ENCODE measurements around the gene GALNT18. TPM values are rescaled to one million over a fixed set of nuclear protein-coding genes. Genes with fewer than 3 reads are reported as not detected.

Gene GALNT18
- total RNA-seq, 3 donors from 2014 or later, result 2.2 to 3.4 (median 3.3) TPM

- H3K27me3 Mint-ChIP-seq (ENCODE audit: low read depth), result peaks cover 2% of the 10 kb centered on the region
- ATAC-seq (no peak), DNase-seq (no peak)
- no peak overlapping the region for H3K4me3 Mint-ChIP-seq
- no peaks in the 10 kb centered on the region for H3K9me3 Mint-ChIP-seq
- H3K36me3 Mint-ChIP-seq (ENCODE audit: insufficient read depth), result no peaks in the 10 kb centered on the region
- peaks cover 22% of the 10 kb centered on the region for H3K4me1 Mint-ChIP-seq (ENCODE audit: low read depth)
Measured at GRCh38 chr11:11247576-11247975, 374.2 kb downstream of the GALNT18 start.

GRCh38 chr11:11247086-11247485, 374.7 kb downstream of the GALNT18 start:
- Mint-ChIP-seq H3K9me3 (no peaks in the 10 kb centered on the region), H3K4me1 (ENCODE audit: low read depth) (peaks cover 26% of the 10 kb centered on the region), H3K27me3 (ENCODE audit: low read depth) (peaks cover 2% of the 10 kb centered on the region), H3K36me3 (ENCODE audit: insufficient read depth) (no peaks in the 10 kb centered on the region), H3K4me3 (no peak overlapping the region)
- ATAC-seq (no peak), DNase-seq (no peak)

GRCh38 chr11:11246166-11246565, 375.6 kb downstream of the GALNT18 start:
- Mint-ChIP-seq H3K27me3 (ENCODE audit: low read depth) (no peaks in the 10 kb centered on the region), H3K4me3 (no peak overlapping the region), H3K4me1 (ENCODE audit: low read depth) (peaks cover 29% of the 10 kb centered on the region), H3K9me3 (no peaks in the 10 kb centered on the region), H3K36me3 (ENCODE audit: insufficient read depth) (no peaks in the 10 kb centered on the region)
- DNase-seq (no peak), ATAC-seq (no peak)

- Mint-ChIP-seq H3K4me3 (no peak overlapping the region), H3K36me3 (ENCODE audit: insufficient read depth) (no peaks in the 10 kb centered on the region), H3K27me3 (ENCODE audit: low read depth) (no peaks in the 10 kb centered on the region)
Measured at GRCh38 chr11:11245453-11245852, 376.4 kb downstream of the GALNT18 start.

GRCh38 chr11:11244470-11245080, 377.2 kb downstream of the GALNT18 start:
- ATAC-seq, result no peak
- H3K27me3 Mint-ChIP-seq (ENCODE audit: low read depth), result no peaks in the 10 kb centered on the region
- no peak overlapping the region for H3K4me3 Mint-ChIP-seq
- DNase-seq, result no peak
- peaks cover 29% of the 10 kb centered on the region for H3K4me1 Mint-ChIP-seq (ENCODE audit: low read depth)
- H3K9me3 Mint-ChIP-seq, result no peaks in the 10 kb centered on the region
- H3K36me3 Mint-ChIP-seq (ENCODE audit: insufficient read depth), result no peaks in the 10 kb centered on the region

More at GRCh38 chr11:11245453-11245852, 376.4 kb downstream of the GALNT18 start:
- Mint-ChIP-seq H3K9me3 (no peaks in the 10 kb centered on the region), H3K4me1 (ENCODE audit: low read depth) (peaks cover 29% of the 10 kb centered on the region)
- no peak for ATAC-seq
- no peak for DNase-seq

- peak; percentile 43 to 60 for ATAC-seq
- Mint-ChIP-seq H3K36me3 (ENCODE audit: insufficient read depth) (no peaks in the 10 kb centered on the region), H3K4me1 (ENCODE audit: low read depth) (peaks cover 29% of the 10 kb centered on the region), H3K27me3 (ENCODE audit: low read depth) (no peaks in the 10 kb centered on the region), H3K4me3 (no peak overlapping the region), H3K9me3 (no peaks in the 10 kb centered on the region)
- DNase-seq, result peak; percentile 22
Measured at GRCh38 chr11:11243590-11244469, 378.0 kb downstream of the GALNT18 start.

GRCh38 chr11:11243209-11243589, 378.6 kb downstream of the GALNT18 start:
- no peaks in the 10 kb centered on the region for H3K9me3 Mint-ChIP-seq
- no peaks in the 10 kb centered on the region for H3K27me3 Mint-ChIP-seq (ENCODE audit: low read depth)
- no peak for ATAC-seq
- no peak overlapping the region for H3K4me3 Mint-ChIP-seq
- no peaks in the 10 kb centered on the region for H3K36me3 Mint-ChIP-seq (ENCODE audit: insufficient read depth)
- no peak for DNase-seq
- H3K4me1 Mint-ChIP-seq (ENCODE audit: low read depth), result peaks cover 29% of the 10 kb centered on the region

GRCh38 chr11:11241284-11241683, 380.5 kb downstream of the GALNT18 start:
- H3K36me3 Mint-ChIP-seq (ENCODE audit: insufficient read depth), result no peaks in the 10 kb centered on the region
- ATAC-seq (no peak), DNase-seq (no peak)
- H3K4me3 Mint-ChIP-seq, result no peak overlapping the region
- H3K4me1 Mint-ChIP-seq (ENCODE audit: low read depth), result peaks cover 29% of the 10 kb centered on the region
- no peaks in the 10 kb centered on the region for H3K27me3 Mint-ChIP-seq (ENCODE audit: low read depth)
- no peaks in the 10 kb centered on the region for H3K9me3 Mint-ChIP-seq

- H3K9me3 Mint-ChIP-seq, result no peaks in the 10 kb centered on the region
- H3K4me3 Mint-ChIP-seq, result no peak overlapping the region
- no peaks in the 10 kb centered on the region for H3K27me3 Mint-ChIP-seq (ENCODE audit: low read depth)
- no peaks in the 10 kb centered on the region for H3K36me3 Mint-ChIP-seq (ENCODE audit: insufficient read depth)
- DNase-seq (no peak), ATAC-seq (no peak)
- H3K4me1 Mint-ChIP-seq (ENCODE audit: low read depth), result peaks cover 29% of the 10 kb centered on the region
Measured at GRCh38 chr11:11239959-11240358, 381.8 kb downstream of the GALNT18 start.

- ATAC-seq (no peak), DNase-seq (no peak)
- peaks cover 4% of the 10 kb centered on the region for H3K4me1 Mint-ChIP-seq (ENCODE audit: low read depth)
- H3K9me3 Mint-ChIP-seq, result no peaks in the 10 kb centered on the region
- no peaks in the 10 kb centered on the region for H3K36me3 Mint-ChIP-seq (ENCODE audit: insufficient read depth)
- H3K27me3 Mint-ChIP-seq (ENCODE audit: low read depth), result peaks cover 2% of the 10 kb centered on the region
- H3K4me3 Mint-ChIP-seq, result no peak overlapping the region
Measured at GRCh38 chr11:11237070-11237832, 384.6 kb downstream of the GALNT18 start.

GRCh38 chr11:11236498-11237059, 385.2 kb downstream of the GALNT18 start:
- H3K4me3 Mint-ChIP-seq, result no peak overlapping the region
- DNase-seq, result no peak
- H3K36me3 Mint-ChIP-seq (ENCODE audit: insufficient read depth), result no peaks in the 10 kb centered on the region
- H3K27me3 Mint-ChIP-seq (ENCODE audit: low read depth), result peaks cover 2% of the 10 kb centered on the region
- ATAC-seq, result no peak
- no peaks in the 10 kb centered on the region for H3K9me3 Mint-ChIP-seq
- no peaks in the 10 kb centered on the region for H3K4me1 Mint-ChIP-seq (ENCODE audit: low read depth)

GRCh38 chr11:11231763-11232162, 390.0 kb downstream of the GALNT18 start:
- DNase-seq, result no peak
- Mint-ChIP-seq H3K4me1 (ENCODE audit: low read depth) (no peaks in the 10 kb centered on the region), H3K9me3 (no peaks in the 10 kb centered on the region), H3K27me3 (ENCODE audit: low read depth) (peaks cover 10% of the 10 kb centered on the region), H3K4me3 (no peak overlapping the region), H3K36me3 (ENCODE audit: insufficient read depth) (no peaks in the 10 kb centered on the region)
- no peak for ATAC-seq

- Mint-ChIP-seq H3K4me3 (no peak overlapping the region), H3K27me3 (ENCODE audit: low read depth) (peaks cover 10% of the 10 kb centered on the region), H3K9me3 (no peaks in the 10 kb centered on the region), H3K4me1 (ENCODE audit: low read depth) (no peaks in the 10 kb centered on the region), H3K36me3 (ENCODE audit: insufficient read depth) (no peaks in the 10 kb centered on the region)
- ATAC-seq (no peak), DNase-seq (no peak)
Measured at GRCh38 chr11:11230802-11231562, 390.8 kb downstream of the GALNT18 start.

GRCh38 chr11:11230087-11230486, 391.7 kb downstream of the GALNT18 start:
- Mint-ChIP-seq H3K9me3 (no peaks in the 10 kb centered on the region), H3K36me3 (ENCODE audit: insufficient read depth) (no peaks in the 10 kb centered on the region), H3K4me1 (ENCODE audit: low read depth) (no peaks in the 10 kb centered on the region), H3K4me3 (no peak overlapping the region), H3K27me3 (ENCODE audit: low read depth) (peaks cover 10% of the 10 kb centered on the region)
- ATAC-seq (no peak), DNase-seq (no peak)
